AG04450 (cell line): ENCODE results near the gene PLXNA1. TPM values are rescaled to one million over a fixed set of nuclear protein-coding genes. Genes with fewer than 3 reads are reported as not detected.

Experiments
- CTCF ChIA-PET: fragments of 300-600, 350-600 bp; formaldehyde crosslinking; extraction: SDS; loops from one replicate; lab custom pipeline; 2022; ENCODE audit warnings: antibody characterized with exemption, inconsistent platforms; lab: Charles Lee
- POLR2A ChIA-PET: fragments of 350-600 bp; formaldehyde crosslinking; extraction: SDS; loops from one replicate; lab custom pipeline; 2021; ENCODE audit warnings: antibody characterized with exemption, inconsistent platforms; lab: Yijun Ruan, JAX
- DNase-seq: peaks from one replicate; pipeline ENCODE4 v3.0.0-alpha.2; 2011; ENCODE audit warnings: low read depth, low spot score
- H3K27ac ChIP-seq: one replicate; pipeline ENCODE4 v1.5.1; 2012; ENCODE audit warnings: low read depth, low read length, control low read depth
- H3K27me3 ChIP-seq: one replicate; pipeline ENCODE4 v1.6.0; 2012; ENCODE audit warnings: low read length; ENCODE audit not compliant: control insufficient read depth, insufficient read depth
- H3K4me3 ChIP-seq: 2 replicates; pipeline ENCODE4 v1.5.1; 2011; ENCODE audit warnings: mild to moderate bottlenecking, low read depth, low read length, control low read depth
- H3K9me3 ChIP-seq: 2 replicates; pipeline ENCODE4 v1.5.1; 2012; ENCODE audit warnings: low read length; ENCODE audit not compliant: control insufficient read depth, insufficient read depth
- polyA plus RNA-seq: library from polyadenylated mRNA; depleted of rRNA; stranded (reverse); fragments of >200 nt; gene quantifications from 2 replicates; pipeline ENCODE4 v1.2.3, GENCODE V29; 2011
- TF ChIP-seq, protein P1 (sequence below): IDR thresholded peaks from 2 replicates; pipeline ENCODE4 v1.5.1; 2011; ENCODE audit warnings: low read depth, low read length, control low read depth, inconsistent platforms

Gene PLXNA1
- polyA plus RNA-seq, 1 experiment, result 22.0 TPM

DNA sequence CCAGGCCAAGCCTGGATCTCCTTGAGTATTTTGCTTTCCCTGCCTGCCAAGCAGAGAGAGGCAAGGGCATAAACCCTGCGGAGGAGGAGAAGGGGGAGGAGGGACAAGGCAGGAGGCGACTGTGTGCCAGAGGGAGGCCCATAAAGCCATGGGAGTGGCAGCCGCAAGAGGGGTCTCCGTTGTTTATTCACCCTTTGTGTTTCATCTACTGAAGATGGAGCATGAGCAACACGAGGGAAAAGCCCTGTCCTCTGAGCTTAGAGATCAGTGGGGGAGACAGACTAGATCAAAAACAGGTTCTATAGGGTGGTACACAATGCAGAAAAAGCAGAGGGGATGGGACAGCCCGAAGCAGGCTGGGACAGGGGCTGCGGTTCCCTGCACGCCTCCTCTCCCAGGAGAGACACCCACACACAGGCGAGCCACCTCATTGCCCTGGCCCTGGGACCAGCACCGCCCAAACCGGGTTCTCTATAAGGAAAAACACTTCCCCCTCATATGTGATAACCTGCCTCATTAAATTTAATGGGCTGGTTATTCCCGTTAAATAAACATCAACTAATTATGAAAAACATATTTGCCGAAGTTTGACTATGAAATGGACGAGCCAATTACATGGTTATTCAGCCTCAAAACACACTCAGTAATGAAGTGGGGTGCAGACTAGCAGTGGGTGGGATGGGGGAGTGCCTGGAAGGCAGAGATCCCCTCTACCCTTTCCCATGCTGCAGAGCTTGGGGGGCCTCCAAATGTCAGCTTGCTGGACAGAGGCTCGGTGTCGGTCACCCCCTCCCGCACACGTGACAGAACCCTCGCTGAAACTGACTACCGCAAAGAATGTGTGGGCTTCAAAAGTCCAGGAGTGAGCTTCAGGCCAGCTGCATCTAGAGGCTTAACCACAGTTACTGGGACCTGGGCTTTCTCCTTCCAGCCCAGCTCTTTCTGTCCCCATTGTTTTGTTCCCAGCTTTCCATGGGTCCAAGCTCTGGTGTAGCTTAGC is 14.2 kb upstream of the PLXNA1 start:
- TF ChIP-seq, protein P1, sequence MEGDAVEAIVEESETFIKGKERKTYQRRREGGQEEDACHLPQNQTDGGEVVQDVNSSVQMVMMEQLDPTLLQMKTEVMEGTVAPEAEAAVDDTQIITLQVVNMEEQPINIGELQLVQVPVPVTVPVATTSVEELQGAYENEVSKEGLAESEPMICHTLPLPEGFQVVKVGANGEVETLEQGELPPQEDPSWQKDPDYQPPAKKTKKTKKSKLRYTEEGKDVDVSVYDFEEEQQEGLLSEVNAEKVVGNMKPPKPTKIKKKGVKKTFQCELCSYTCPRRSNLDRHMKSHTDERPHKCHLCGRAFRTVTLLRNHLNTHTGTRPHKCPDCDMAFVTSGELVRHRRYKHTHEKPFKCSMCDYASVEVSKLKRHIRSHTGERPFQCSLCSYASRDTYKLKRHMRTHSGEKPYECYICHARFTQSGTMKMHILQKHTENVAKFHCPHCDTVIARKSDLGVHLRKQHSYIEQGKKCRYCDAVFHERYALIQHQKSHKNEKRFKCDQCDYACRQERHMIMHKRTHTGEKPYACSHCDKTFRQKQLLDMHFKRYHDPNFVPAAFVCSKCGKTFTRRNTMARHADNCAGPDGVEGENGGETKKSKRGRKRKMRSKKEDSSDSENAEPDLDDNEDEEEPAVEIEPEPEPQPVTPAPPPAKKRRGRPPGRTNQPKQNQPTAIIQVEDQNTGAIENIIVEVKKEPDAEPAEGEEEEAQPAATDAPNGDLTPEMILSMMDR, result no peak
- peaks cover 4% of the 10 kb centered on the region for H3K9me3 ChIP-seq
- no peaks in the 10 kb centered on the region for H3K27me3 ChIP-seq
- no peak overlapping the region for H3K27ac ChIP-seq
- CTCF ChIA-PET, result interaction anchor here (0.6 to 5.5 kb wide), 3 partner anchors 13 to 217 kb away, joined by 3 to 37 read pairs (median 6); partner anchors contain the start of gene PLXNA1
- H3K4me3 ChIP-seq, result no peak overlapping the region
- DNase-seq, result no peak
- POLR2A ChIA-PET, result no interaction called here

DNA sequence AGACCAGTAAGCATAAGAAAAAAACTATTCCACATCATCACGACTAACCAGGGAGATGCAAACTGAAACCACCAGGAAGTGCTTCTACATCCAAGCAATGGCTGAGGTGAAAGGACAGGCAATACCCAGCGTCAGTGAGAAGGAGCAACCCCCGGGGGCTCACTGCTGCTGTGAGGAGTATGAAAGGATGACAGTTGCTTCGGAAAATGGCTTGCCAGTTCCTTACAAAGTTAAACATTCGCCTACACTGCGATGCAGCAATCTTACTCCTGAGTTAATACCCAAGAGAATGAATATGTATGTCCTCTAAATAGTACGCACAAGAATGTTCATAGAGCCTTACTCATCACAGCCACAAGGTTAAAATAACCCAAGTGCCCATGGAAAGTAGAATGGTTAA is 13.3 kb upstream of the PLXNA1 start:
- CTCF ChIA-PET, result interaction anchor here (1.5 to 5.5 kb wide), 2 partner anchors 12 to 217 kb away, joined by 6 to 37 read pairs; partner anchors contain the start of gene PLXNA1
- peaks cover 8% of the 10 kb centered on the region for H3K9me3 ChIP-seq
- POLR2A ChIA-PET, result no interaction called here
- no peak for DNase-seq
- H3K4me3 ChIP-seq, result no peak overlapping the region
- H3K27me3 ChIP-seq, result peaks cover under 1% of the 10 kb centered on the region
- H3K27ac ChIP-seq, result no peak overlapping the region
- TF ChIP-seq, protein P1, result no peak

DNA sequence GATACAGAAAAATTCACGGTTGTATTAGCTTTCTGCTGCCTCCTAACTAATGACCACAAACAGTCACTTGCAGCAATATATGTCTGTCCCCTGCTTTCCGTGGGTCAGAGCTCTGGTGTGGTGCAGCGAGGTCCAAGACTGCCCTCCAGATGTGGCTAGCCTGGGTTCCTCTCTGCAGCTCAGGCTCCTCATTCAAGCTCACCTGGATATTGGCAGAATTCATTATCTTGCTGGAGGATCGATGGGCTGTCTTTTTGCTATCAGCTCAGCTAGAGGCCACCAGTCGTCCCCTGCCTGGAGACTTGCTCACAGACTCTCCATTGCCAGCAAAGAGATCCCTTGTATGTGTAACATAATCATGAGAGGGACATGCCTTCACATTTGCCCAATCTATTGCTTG is 12.8 kb upstream of the PLXNA1 start:
- no peak for DNase-seq
- Histone ChIP-seq H3K4me3 (no peak overlapping the region), H3K27me3 (peaks cover 4% of the 10 kb centered on the region), H3K27ac (no peak overlapping the region), H3K9me3 (peaks cover 8% of the 10 kb centered on the region)
- ChIA-PET CTCF (interaction anchor here (1.5 to 5.5 kb wide), 2 partner anchors 12 to 218 kb away, joined by 6 to 37 read pairs; partner anchors contain the start of gene PLXNA1), POLR2A (no interaction called here)
- TF ChIP-seq, protein P1, result no peak

DNA sequence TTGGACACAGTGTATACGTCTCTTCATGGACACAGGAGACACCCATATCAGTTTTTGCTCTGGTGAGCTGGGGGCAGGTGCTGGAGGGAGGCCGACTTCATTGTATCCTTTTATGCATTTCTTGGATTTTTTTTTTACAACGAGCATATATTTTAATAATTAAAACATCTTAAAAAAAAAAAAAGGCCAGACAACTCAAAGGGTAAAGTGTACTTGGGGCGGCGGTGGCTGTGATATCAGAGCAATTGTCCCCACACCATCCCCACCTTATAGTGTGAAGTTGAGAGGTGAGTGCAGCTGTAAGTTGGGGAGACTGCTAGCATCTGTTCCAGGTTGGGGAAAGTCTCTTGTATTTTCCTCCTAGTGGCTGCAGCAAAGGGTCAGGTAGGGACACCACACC is 12.0 kb upstream of the PLXNA1 start:
- H3K27me3 ChIP-seq, result peaks cover 6% of the 10 kb centered on the region
- no peak for DNase-seq
- H3K9me3 ChIP-seq, result peaks cover 8% of the 10 kb centered on the region
- ChIA-PET POLR2A (no interaction called here), CTCF (interaction anchor here (0.6 to 5.5 kb wide), 4 partner anchors 11 to 927 kb away, joined by 3 to 37 read pairs (median 4); partner anchors contain the start of gene PLXNA1)
- H3K27ac ChIP-seq, result no peak overlapping the region
- TF ChIP-seq, protein P1, result no peak
- no peak overlapping the region for H3K4me3 ChIP-seq
